ENCODE data around the gene ASCC2.
"Not testable (repeated sequence)": the region's sequence is repeated elsewhere in the genome, so short reads cannot be mapped to it uniquely, and the experiment has no call there.

ASCC2 gene

GRCh38 chr22:29856496-29856895 lies 18.4 kb upstream of the ASCC2 start:
- DNase-seq (ENCODE audit: low read depth, low spot score), result no peak

DNA sequence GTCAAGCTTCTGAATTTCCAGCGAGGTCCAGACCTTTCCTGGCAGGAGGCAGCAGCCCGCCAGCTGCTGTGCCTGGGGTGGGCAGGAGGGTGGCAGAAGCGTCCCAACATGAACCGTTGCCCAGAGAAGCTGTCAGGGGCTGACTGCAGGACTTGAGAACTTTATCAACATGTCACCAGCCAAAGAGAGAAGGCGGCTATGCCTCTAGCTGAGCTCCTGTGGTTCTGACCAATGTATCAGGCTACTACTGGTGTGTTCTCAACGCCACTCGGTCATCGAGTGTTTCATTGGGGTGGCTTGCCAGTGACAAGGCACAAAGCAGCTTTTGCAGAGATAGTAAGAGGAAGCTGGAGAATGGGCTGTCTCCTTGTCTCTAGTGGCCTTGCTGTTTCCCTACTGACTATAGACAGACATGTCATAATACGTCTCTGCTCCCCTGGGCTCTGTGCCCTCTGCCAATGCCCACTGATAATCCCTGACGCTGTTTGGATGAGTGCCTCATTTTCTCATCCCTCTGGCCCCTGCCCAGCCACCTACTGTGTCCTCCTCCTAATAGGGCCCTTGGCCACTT lies 17.6 kb upstream of the ASCC2 start:
- DNase-seq (ENCODE audit: low read depth, low spot score), result no peak

GRCh38 chr22:29854432-29854831 lies 16.4 kb upstream of the ASCC2 start:
- no peak for DNase-seq (ENCODE audit: low read depth, low spot score)

DNA sequence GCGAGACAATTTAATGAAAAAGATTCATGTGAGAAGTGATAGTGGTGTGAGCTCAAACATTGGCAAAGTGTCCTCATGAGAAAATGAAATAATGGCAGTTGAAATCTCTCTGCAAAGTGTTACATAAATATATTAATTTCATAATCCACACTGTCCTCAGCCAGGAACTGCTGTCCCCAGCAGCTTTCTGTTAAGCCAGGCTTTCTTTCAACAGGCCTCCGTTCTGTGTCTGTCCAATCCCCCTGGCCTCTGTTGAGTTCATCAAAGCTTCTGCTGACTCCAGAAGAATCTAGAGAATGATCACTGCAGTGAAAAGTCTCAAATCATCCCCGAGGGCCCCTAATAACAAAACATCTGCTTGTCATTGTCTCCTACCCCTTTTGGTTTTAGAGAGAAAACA lies 10.0 kb upstream of the ASCC2 start:
- DNase-seq (ENCODE audit: low read depth, low spot score), result no peak

DNA sequence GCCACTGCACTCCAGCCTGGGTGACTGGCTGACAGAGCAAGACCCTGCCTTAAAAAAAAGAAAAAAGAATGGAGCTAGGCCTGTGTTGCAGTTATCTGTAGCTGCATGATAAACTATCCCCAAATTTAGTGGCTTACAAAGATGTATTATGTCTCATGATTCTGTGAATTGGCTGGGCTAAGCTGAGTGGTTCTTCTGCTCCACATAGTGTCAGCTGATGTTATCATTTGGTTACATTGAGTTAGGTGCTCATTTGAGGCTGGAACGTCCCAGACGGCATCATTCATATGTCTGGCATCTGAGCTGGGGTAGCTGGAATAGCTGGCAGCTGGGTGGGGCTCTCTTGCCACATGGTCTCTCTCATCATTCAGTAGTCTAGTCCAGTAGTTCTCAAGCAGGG lies 8.2 kb upstream of the ASCC2 start:
- no peak for DNase-seq (ENCODE audit: low read depth, low spot score)

GRCh38 chr22:29842740-29843139 lies 4.7 kb upstream of the ASCC2 start:
- no peak for DNase-seq (ENCODE audit: low read depth, low spot score)

GRCh38 chr22:29842172-29842571 lies 4.1 kb upstream of the ASCC2 start:
- DNase-seq (ENCODE audit: low read depth, low spot score), result no peak

GRCh38 chr22:29840498-29840897 lies 2.4 kb upstream of the ASCC2 start:
- DNase-seq (ENCODE audit: low read depth, low spot score), result no peak

DNA sequence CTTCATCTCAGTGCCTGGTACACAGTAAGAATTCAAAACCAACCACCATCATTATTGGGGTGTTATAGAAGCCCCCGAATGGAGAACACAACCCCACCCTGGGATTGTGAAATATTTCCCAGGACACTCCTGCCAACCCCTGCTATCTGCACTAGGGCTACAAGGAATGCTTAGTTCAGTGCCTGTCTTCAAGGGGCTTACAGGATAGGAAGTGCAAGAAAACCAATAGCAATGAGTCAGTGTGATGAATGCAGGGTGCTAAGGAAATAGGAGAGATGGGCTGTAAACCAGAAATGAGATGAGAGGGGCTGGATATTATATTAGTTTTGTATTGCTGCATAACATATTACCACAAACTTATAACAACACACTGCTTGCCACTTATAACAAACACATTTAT lies 965 bp upstream of the ASCC2 start:
- DNase-seq (ENCODE audit: low read depth, low spot score), result no peak

GRCh38 chr22:29838599-29838956 lies 504 bp upstream of the ASCC2 start:
- no peak for DNase-seq (ENCODE audit: low read depth, low spot score)

DNA sequence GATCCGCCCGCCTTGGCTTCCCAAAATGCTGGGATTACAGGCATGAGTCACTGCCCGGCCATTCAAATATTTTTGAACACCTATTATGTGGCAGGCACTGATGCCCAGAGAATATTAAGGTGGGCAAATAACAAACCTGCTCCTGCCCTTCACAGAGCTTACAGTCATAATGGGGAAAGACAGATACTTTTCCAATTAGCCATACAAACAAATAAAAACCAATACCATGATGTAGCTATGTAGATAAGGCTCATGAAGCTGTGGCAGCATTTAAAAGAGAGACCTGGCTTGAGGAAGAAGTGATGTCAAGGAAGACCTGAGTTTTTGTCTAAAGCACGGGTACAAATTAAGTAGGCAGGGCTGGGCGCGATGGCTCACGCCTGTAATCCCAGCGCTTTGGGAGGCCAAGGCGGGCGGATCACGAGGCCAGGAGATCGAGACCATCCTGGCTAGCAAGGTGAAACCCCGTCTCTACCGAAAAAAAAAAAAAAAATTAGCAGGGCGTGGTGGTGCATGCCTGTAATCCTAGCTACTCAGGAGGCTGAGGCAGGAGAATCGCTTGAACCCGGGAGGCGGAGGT lies 1.2 kb downstream of the ASCC2 start:
- not testable (repeated sequence) for DNase-seq (ENCODE audit: low read depth, low spot score)

- no peak for DNase-seq (ENCODE audit: low read depth, low spot score)
Observed at GRCh38 chr22:29834046-29834445, 4.0 kb downstream of the ASCC2 start.

DNA sequence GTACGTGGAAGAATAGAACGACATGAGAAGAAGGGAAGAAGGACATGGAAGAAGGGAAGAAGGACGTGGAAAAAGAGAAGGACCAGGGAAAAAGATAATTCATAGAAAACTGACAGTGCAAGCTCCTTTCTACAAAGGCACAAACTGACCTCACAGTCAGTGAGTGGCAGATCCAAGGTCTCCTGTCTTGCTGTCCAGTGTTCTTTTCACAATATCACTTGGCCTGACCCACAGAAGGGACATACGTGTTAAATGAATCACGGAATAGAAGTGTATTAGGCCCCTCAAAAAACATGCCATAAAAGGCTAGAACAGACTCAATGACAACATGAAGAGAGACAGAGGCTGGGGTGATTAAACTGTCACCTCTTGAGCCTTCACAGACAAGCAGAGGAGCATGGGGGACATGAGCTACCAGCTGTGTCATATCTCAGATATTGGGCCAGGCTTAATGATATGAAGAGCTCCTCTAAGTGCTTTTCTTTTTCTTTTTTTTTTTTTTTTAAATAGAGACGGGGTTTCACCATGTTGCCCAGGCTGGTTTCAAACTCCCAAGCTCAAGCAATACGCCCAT lies 4.6 kb downstream of the ASCC2 start:
- no peak for DNase-seq (ENCODE audit: low read depth, low spot score)

DNA sequence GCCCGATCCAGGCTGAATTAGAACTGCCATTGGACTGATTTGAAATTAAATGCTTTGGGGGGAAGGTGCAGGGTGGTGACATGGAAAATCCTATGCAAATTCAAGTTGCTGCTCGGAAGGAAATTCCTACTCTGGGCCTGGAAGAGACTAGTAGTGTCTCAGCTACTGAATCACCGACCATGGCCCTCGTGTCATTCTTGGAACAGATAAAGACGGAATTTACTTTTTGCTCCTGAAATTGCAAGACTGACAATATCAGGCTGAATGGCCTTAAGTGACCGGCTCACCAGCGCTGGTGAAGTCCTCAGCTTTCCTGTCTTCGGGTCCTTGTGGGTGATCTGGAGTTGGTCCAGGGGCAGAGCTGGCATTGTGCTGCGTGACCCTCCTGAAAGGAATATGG lies 6.1 kb downstream of the ASCC2 start:
- DNase-seq (ENCODE audit: low read depth, low spot score), result no peak

DNA sequence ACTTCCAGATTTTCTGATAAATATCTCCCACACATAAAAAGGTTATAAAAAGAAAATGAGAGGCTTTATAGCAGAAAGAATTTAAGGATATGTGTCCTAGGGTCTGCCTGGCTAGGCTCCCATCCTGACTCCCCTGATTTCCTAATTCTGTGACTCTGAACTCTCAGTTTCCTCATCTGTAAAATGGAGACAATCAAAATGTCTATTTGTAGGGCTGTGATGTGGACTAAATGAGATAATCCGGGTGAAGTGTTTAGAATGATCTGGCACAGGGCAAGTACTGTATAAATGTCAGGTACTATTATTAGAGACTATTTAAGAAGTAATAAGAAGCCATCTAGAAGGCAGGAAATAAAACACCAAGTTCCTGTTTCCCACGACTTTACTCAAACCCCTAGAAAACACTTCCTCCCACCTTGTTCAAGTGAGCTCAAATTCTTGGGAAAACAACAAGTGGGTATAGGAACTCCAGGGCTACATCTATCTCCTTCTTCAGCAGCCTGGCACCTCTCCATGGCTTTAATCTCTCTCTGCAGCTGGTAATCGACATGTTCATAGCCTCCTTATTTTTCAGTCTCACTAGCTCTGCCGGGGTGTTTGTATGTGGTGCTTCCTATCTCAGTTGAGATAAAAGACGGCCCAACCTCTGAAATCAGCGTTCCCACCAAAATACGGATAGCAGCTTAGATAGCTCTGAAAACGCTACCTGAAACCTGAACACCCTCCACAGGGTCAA lies 6.7 kb downstream of the ASCC2 start:
- no peak for DNase-seq (ENCODE audit: low read depth, low spot score)

- no peak for DNase-seq (ENCODE audit: low read depth, low spot score)
Observed at GRCh38 chr22:29830585-29830984, 7.5 kb downstream of the ASCC2 start.

- not testable (repeated sequence) for DNase-seq (ENCODE audit: low read depth, low spot score)
Observed at GRCh38 chr22:29827726-29828125, 10.3 kb downstream of the ASCC2 start.

DNA sequence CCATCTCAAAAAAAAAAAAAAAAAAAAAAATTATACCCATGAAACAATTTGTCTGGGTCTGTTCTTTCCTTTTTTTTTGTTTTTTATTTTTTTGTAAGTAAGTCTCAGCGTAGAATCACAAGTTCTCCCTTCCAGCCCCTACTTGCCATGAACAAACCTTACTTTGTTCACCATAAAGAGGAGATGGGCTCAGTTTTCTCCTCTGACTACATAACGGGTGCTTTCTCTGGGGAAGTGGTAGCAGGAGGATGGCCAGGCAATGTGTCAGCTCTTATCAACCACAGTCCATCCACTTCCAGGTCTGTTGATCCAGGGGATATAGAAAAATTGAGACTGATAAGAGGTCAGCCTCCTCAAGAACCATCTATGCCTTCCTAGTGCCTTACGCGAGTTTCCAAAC lies 11.0 kb downstream of the ASCC2 start:
- no peak for DNase-seq (ENCODE audit: low read depth, low spot score)

GRCh38 chr22:29825578-29825977 lies 12.5 kb downstream of the ASCC2 start:
- no peak for DNase-seq (ENCODE audit: low read depth, low spot score)

DNA sequence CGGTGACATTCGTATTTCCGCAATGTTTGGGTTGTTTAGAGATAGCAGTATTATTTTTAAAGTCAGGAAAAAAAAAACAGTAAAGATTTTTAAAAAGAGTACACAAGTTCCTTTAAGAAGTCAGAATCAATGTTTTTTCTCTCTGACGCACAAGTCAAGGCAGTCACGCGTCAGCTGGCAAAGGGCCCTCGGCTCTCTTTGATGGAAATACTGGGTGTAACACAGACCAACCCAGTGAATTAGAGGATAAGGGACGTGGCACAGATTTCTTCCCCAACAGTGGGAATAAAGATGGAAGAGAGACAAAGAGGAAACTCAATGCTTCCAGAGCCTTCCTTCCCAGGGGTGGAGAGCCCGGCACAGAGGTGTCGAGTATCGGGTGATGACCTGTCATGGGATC lies 13.4 kb downstream of the ASCC2 start:
- no peak for DNase-seq (ENCODE audit: low read depth, low spot score)

GRCh38 chr22:29821291-29822016 lies 16.6 kb downstream of the ASCC2 start:
- DNase-seq (ENCODE audit: low read depth, low spot score), result no peak

DNA sequence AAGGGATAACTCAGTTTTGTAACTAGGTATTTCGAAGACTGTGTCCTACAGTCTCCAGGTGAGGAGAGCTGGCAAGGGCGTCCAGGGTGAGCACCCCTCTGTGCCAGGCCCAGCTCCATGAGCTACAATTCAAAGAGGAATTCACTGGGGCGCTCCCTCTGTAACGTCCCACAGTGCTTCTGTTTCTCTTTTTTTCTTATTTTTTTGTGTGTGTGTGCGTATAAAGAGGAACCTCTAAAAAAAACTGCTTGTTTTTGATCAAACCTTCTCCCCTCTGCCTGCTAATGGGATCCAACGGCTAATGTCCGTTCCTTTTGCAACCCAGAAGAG lies 17.1 kb downstream of the ASCC2 start:
- no peak for DNase-seq (ENCODE audit: low read depth, low spot score)

- no peak for DNase-seq (ENCODE audit: low read depth, low spot score)
Observed at GRCh38 chr22:29819501-29819900, 18.6 kb downstream of the ASCC2 start.

Measured in activated naive CD8-positive, alpha-beta T cell treated with anti-CD3 and anti-CD28 coated beads, Interleukin-2, amount 50 U/mL, for 16 hours (primary cell).